H9 (cell line): ENCODE results near the gene NDUFA1. TPM values are rescaled to one million over a fixed set of nuclear protein-coding genes. Genes with fewer than 3 reads are reported as not detected.

Source experiments
- DNase-seq: peaks from one replicate; pipeline ENCODE4 v3.0.0-alpha.2; 2017
- H2AFZ ChIP-seq: one replicate; pipeline ENCODE4 v1.6.1; 2013; ENCODE audit warnings: mild to moderate bottlenecking, low read length, control low read depth, moderate library complexity
- H2AK5ac ChIP-seq: 2 replicates; pipeline ENCODE4 v1.6.1; 2013; ENCODE audit warnings: low read length, control low read depth, mixed read lengths; ENCODE audit not compliant: insufficient read length
- H2BK120ac ChIP-seq: one replicate; pipeline ENCODE4 v1.6.1; 2013; ENCODE audit warnings: low read depth, mild to moderate bottlenecking, low read length, control low read depth, inconsistent platforms; ENCODE audit not compliant: poor library complexity, severe bottlenecking
- H2BK12ac ChIP-seq: 2 replicates; pipeline ENCODE4 v1.6.1; 2013; ENCODE audit warnings: low read length, control low read depth, mixed read lengths, low read depth; ENCODE audit not compliant: insufficient read length
- H2BK15ac ChIP-seq: 2 replicates; pipeline ENCODE4 v1.6.1; 2013; ENCODE audit warnings: low read depth, low read length, control low read depth
- H2BK20ac ChIP-seq: one replicate; pipeline ENCODE4 v1.6.1; 2013; ENCODE audit warnings: low read depth, mild to moderate bottlenecking, low read length, control low read depth, inconsistent platforms; ENCODE audit not compliant: poor library complexity, severe bottlenecking
- H2BK5ac ChIP-seq: 2 replicates; pipeline ENCODE4 v1.6.1; 2013; ENCODE audit warnings: low read length, control low read depth, mixed read lengths; ENCODE audit not compliant: insufficient read length
- H3K14ac ChIP-seq: 2 replicates; pipeline ENCODE4 v1.6.1; 2013; ENCODE audit warnings: low read length, control low read depth; ENCODE audit not compliant: insufficient read depth
- H3K18ac ChIP-seq: 2 replicates; pipeline ENCODE4 v1.6.1; 2013; ENCODE audit warnings: low read depth, mild to moderate bottlenecking, mixed read lengths, low read length, control low read depth; ENCODE audit not compliant: insufficient read length
- H3K23ac ChIP-seq: 2 replicates; pipeline ENCODE4 v1.6.1; 2013; ENCODE audit warnings: low read length, control low read depth, mixed read lengths, low read depth; ENCODE audit not compliant: insufficient read length
- H3K23me2 ChIP-seq: 2 replicates; pipeline ENCODE4 v1.6.1; 2013; ENCODE audit warnings: low read depth, mild to moderate bottlenecking, mixed read lengths, low read length, control low read depth; ENCODE audit not compliant: insufficient read length, poor library complexity, severe bottlenecking
- H3K27ac ChIP-seq: 2 replicates; pipeline ENCODE4 v1.5.1; 2013; ENCODE audit warnings: low read length, control low read depth, mixed read lengths, low read depth; ENCODE audit not compliant: insufficient read length
- H3K27me3 ChIP-seq: 2 replicates; pipeline ENCODE4 v1.6.1; 2013; ENCODE audit warnings: low read length, control low read depth, inconsistent platforms; ENCODE audit not compliant: insufficient read depth
- H3K4ac ChIP-seq: 2 replicates; pipeline ENCODE4 v1.6.1; 2013; ENCODE audit warnings: low read depth, mild to moderate bottlenecking, control low read depth, inconsistent platforms, low read length, moderate library complexity
- H3K4me1 ChIP-seq: 2 replicates; pipeline ENCODE4 v1.6.1; 2013; ENCODE audit warnings: low read length, control low read depth, inconsistent platforms; ENCODE audit not compliant: insufficient read depth
- H3K4me2 ChIP-seq: 2 replicates; pipeline ENCODE4 v1.6.1; 2013; ENCODE audit warnings: low read length, control low read depth, mixed read lengths; ENCODE audit not compliant: insufficient read length, insufficient read depth
- H3K56ac ChIP-seq: 2 replicates; pipeline ENCODE4 v1.6.1; 2013; ENCODE audit warnings: low read depth, mild to moderate bottlenecking, mixed read lengths, low read length, control low read depth; ENCODE audit not compliant: insufficient read length
- H3K79me1 ChIP-seq: 2 replicates; pipeline ENCODE4 v1.6.1; 2013; ENCODE audit warnings: low read depth, mild to moderate bottlenecking, moderate library complexity, low read length, control low read depth, inconsistent platforms; ENCODE audit not compliant: insufficient read depth, poor library complexity, severe bottlenecking
- H3K79me2 ChIP-seq: 2 replicates; pipeline ENCODE4 v1.6.1; 2013; ENCODE audit warnings: low read length, control low read depth, inconsistent platforms; ENCODE audit not compliant: insufficient read depth
- H3K9ac ChIP-seq: 2 replicates; pipeline ENCODE4 v1.6.1; 2013; ENCODE audit warnings: low read length, control low read depth, mixed read lengths; ENCODE audit not compliant: insufficient read length; ENCODE audit errors: extremely low read depth
- H3K9me3 ChIP-seq: one replicate; pipeline ENCODE4 v1.6.1; 2013; ENCODE audit warnings: low read depth, low read length, inconsistent platforms; ENCODE audit not compliant: control insufficient read depth
- H3T11ph ChIP-seq: one replicate; pipeline ENCODE4 v1.6.1; 2013; ENCODE audit warnings: mild to moderate bottlenecking, low read length, control low read depth, inconsistent platforms
- H4K20me1 ChIP-seq: one replicate; pipeline ENCODE4 v1.6.1; 2013; ENCODE audit not compliant: control insufficient read depth, insufficient read length, insufficient read depth
- H4K5ac ChIP-seq: 2 replicates; pipeline ENCODE4 v1.6.1; 2013; ENCODE audit warnings: low read depth, mild to moderate bottlenecking, mixed read lengths, low read length, control low read depth; ENCODE audit not compliant: insufficient read length
- H4K8ac ChIP-seq: replicated peaks from 2 replicates; pipeline ENCODE4 v1.6.1; 2013; ENCODE audit warnings: low read length, control low read depth, mixed read lengths, low read depth; ENCODE audit not compliant: insufficient read length
- H4K91ac ChIP-seq: 2 replicates; pipeline ENCODE4 v1.6.1; 2013; ENCODE audit warnings: low read depth, mild to moderate bottlenecking, moderate library complexity, mixed read lengths, low read length, control low read depth; ENCODE audit not compliant: insufficient read length
- H3K27ac Mint-ChIP-seq, 3 experiments: 2 replicates in 2 of 3; 3 replicates in 1 of 3; pipeline ENCODE4 v1.8.0; 2020 to 2021; ENCODE audit warnings: mixed read lengths in 3 of 3, mild to moderate bottlenecking in 1 of 3, moderate library complexity in 1 of 3
- H3K27me3 Mint-ChIP-seq: 2 replicates; pipeline ENCODE4 v1.8.0; 2021; ENCODE audit warnings: low read depth, mild to moderate bottlenecking, moderate library complexity, mixed read lengths
- H3K36me3 Mint-ChIP-seq, 3 experiments: 2 replicates in 2 of 3; 3 replicates in 1 of 3; pipeline ENCODE4 v1.8.0; 2020 to 2021; ENCODE audit warnings: low read depth in 3 of 3, mixed read lengths in 3 of 3; ENCODE audit not compliant: insufficient read depth in 1 of 3
- H3K4me1 Mint-ChIP-seq, 2 experiments: 2 replicates each; pipeline ENCODE4 v1.8.0; 2020; ENCODE audit warnings: mixed read lengths in 2 of 2
- H3K4me3 Mint-ChIP-seq, 2 experiments: 2 replicates in 1 of 2; 3 replicates in 1 of 2; pipeline ENCODE4 v1.8.0; 2020 to 2021; ENCODE audit warnings: mild to moderate bottlenecking in 2 of 2, mixed read lengths in 2 of 2, moderate library complexity in 1 of 2
- H3K9me3 Mint-ChIP-seq, 2 experiments: 2 replicates in 1 of 2; 3 replicates in 1 of 2; pipeline ENCODE4 v1.8.0; 2020; ENCODE audit warnings: mild to moderate bottlenecking in 2 of 2, mixed read lengths in 2 of 2, moderate library complexity in 1 of 2
- WGBS: extraction: QIAGEN DNeasy Blood & Tissue Kit; methylation state at CpG from one replicate; pipeline ENCODE4 v1.1.7; 2013; ENCODE audit warnings: missing lambda C conversion rate, low lambda C conversion rate, mixed read lengths; ENCODE audit not compliant: insufficient read length; ENCODE audit errors: extremely low coverage; 5-methylcytosine and 5-hydroxymethylcytosine counted together
- total RNA-seq: library from RNA; stranded (reverse); gene quantifications from 2 replicates; pipeline ENCODE4 v1.2.1, GENCODE V29; 2021
- TF ChIP-seq, protein P1 (sequence below): fragments of 200-600 bp; sonication (generic); conservative IDR thresholded peaks from 3 replicates; pipeline ENCODE4 v1.8.0; 2021; ENCODE audit warnings: antibody characterized with exemption, mild to moderate bottlenecking

Gene NDUFA1
- total RNA-seq, 1 experiment from 2014 or later, result 69.4 TPM

DNA sequence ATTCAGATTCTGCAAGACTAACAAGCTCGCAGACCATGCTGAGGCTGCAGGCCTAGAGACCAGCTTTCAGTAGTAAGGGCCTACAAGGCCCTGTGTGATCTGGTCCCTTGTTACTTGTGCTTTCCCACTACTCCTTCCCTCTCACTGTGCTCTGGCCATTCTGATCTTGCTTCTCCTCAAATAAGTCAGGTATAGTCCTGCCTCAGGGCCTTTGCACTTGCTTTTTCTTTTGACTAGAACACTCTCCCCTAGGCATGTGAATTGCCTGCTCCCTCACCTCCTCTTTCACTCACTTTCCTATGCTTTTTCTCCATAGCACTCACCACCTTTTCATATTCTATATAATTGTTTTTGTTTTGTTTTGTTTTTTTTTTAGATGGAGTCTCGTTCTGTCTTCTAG, 46.2 kb downstream of the NDUFA1 start:
- no peak overlapping the region for H3K18ac ChIP-seq
- Mint-ChIP-seq H3K4me3 (no peak overlapping the region), H3K4me1 (no peaks in the 10 kb centered on the region), H3K9me3 (peaks cover 41 to 53% of the 10 kb centered on the region in 2 experiments), H3K36me3 (peaks cover 0 to 5% (median 0%) of the 10 kb centered on the region in 3 experiments; a peak in 2 of 7 replicates), H3K27me3 (no peaks in the 10 kb centered on the region; the same call in 1 of the 2 replicates), H3K27ac (no peak overlapping the region)
- H3K79me2 ChIP-seq, result no peaks in the 10 kb centered on the region
- H3K27ac ChIP-seq, result no peak overlapping the region
- no peak overlapping the region for H3K4ac ChIP-seq
- no peak overlapping the region for H2BK12ac ChIP-seq
- no peak overlapping the region for H2BK20ac ChIP-seq
- H2BK5ac ChIP-seq, result no peak overlapping the region
- TF ChIP-seq, protein P1, sequence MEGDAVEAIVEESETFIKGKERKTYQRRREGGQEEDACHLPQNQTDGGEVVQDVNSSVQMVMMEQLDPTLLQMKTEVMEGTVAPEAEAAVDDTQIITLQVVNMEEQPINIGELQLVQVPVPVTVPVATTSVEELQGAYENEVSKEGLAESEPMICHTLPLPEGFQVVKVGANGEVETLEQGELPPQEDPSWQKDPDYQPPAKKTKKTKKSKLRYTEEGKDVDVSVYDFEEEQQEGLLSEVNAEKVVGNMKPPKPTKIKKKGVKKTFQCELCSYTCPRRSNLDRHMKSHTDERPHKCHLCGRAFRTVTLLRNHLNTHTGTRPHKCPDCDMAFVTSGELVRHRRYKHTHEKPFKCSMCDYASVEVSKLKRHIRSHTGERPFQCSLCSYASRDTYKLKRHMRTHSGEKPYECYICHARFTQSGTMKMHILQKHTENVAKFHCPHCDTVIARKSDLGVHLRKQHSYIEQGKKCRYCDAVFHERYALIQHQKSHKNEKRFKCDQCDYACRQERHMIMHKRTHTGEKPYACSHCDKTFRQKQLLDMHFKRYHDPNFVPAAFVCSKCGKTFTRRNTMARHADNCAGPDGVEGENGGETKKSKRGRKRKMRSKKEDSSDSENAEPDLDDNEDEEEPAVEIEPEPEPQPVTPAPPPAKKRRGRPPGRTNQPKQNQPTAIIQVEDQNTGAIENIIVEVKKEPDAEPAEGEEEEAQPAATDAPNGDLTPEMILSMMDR, result no peak
- H2AFZ ChIP-seq, result no peak overlapping the region
- H2AK5ac ChIP-seq, result no peak overlapping the region
- WGBS, result no CpG with 5 or more reads among the region's 2 CpGs
- H4K5ac ChIP-seq, result no peak overlapping the region
- H3K27me3 ChIP-seq, result no peaks in the 10 kb centered on the region
- no peak overlapping the region for H4K91ac ChIP-seq
- peaks cover 17% of the 10 kb centered on the region for H3K9me3 ChIP-seq
- no peak overlapping the region for H2BK15ac ChIP-seq
- no peak for DNase-seq
- no peak overlapping the region for H3K56ac ChIP-seq
- no peaks in the 10 kb centered on the region for H3K23me2 ChIP-seq
- H4K20me1 ChIP-seq, result no peaks in the 10 kb centered on the region
- no peaks in the 10 kb centered on the region for H3K4me1 ChIP-seq
- no peak overlapping the region for H3K9ac ChIP-seq
- H4K8ac ChIP-seq, result no peak overlapping the region
- no peaks in the 10 kb centered on the region for H3K79me1 ChIP-seq
- no peak overlapping the region for H3K4me2 ChIP-seq
- H3T11ph ChIP-seq, result no peak overlapping the region
- H2BK120ac ChIP-seq, result no peak overlapping the region
- no peak overlapping the region for H3K23ac ChIP-seq
- H3K14ac ChIP-seq, result no peak overlapping the region
